Measurements from ENCODE around the gene SPOCK3. TPM values are rescaled to one million over a fixed set of nuclear protein-coding genes. Genes with fewer than 3 reads are reported as not detected.

SPOCK3 gene
- total RNA-seq, 1 experiment from 2014 or later: 0.24 TPM

DNA sequence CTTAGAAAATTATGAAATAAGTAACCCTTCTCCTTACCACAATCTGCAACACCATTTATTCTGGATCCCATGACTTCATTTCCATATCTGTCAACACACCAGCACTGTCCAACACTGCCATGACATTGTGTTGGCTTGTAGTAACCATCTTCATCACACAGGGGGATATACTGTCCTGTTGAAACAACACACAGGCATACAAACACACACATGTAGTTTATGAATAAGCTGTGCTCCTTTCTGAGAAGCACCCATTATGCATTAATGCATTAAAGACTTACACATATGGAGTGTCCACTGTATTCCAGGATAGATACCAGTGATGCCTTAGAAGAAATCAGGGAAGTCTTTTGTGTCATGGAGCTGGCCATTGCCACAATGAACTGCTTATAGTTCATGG is 496.9 kb downstream of the SPOCK3 start (continued):
- TF ChIP-seq NFATC4 (CRISPR knock-in tag; IDR thresholded peaks at IDR 0.05): peak; percentile 81
- TF ChIP-seq CBFB (CRISPR knock-in tag; IDR thresholded peaks at IDR 0.05; ENCODE audit: low read depth): no peak
- TF ChIP-seq E2F5 (CRISPR knock-in tag; IDR thresholded peaks at IDR 0.05): no peak
- TF ChIP-seq TEAD1 (CRISPR knock-in tag; IDR thresholded peaks at IDR 0.05): no peak
- TF ChIP-seq ZMAT4 (CRISPR knock-in tag; IDR thresholded peaks at IDR 0.05): peak; percentile 69; the same call in 1 of the 2 replicates
- no peak for TF ChIP-seq ELF4 (CRISPR knock-in tag; IDR thresholded peaks at IDR 0.05; ENCODE audit: low read depth)
- no peak for TF ChIP-seq IRF2 (CRISPR knock-in tag; IDR thresholded peaks at IDR 0.05; ENCODE audit: borderline replicate concordance, low read depth)
- TF ChIP-seq ZNF396 (CRISPR knock-in tag; IDR thresholded peaks at IDR 0.05; ENCODE audit: borderline replicate concordance): no peak
- 0 out of 2 replicates have a peak, but pooled peaks have one; percentile 72 for TF ChIP-seq ERG (CRISPR knock-in tag; IDR thresholded peaks at IDR 0.05)
- no peak for TF ChIP-seq NFYB (CRISPR knock-in tag; conservative IDR thresholded peaks at IDR 0.05; ENCODE audit: low read depth)
- TF ChIP-seq ZNF425 (CRISPR knock-in tag; conservative IDR thresholded peaks at IDR 0.05): peak; percentile 85
- TF ChIP-seq, protein P1, sequence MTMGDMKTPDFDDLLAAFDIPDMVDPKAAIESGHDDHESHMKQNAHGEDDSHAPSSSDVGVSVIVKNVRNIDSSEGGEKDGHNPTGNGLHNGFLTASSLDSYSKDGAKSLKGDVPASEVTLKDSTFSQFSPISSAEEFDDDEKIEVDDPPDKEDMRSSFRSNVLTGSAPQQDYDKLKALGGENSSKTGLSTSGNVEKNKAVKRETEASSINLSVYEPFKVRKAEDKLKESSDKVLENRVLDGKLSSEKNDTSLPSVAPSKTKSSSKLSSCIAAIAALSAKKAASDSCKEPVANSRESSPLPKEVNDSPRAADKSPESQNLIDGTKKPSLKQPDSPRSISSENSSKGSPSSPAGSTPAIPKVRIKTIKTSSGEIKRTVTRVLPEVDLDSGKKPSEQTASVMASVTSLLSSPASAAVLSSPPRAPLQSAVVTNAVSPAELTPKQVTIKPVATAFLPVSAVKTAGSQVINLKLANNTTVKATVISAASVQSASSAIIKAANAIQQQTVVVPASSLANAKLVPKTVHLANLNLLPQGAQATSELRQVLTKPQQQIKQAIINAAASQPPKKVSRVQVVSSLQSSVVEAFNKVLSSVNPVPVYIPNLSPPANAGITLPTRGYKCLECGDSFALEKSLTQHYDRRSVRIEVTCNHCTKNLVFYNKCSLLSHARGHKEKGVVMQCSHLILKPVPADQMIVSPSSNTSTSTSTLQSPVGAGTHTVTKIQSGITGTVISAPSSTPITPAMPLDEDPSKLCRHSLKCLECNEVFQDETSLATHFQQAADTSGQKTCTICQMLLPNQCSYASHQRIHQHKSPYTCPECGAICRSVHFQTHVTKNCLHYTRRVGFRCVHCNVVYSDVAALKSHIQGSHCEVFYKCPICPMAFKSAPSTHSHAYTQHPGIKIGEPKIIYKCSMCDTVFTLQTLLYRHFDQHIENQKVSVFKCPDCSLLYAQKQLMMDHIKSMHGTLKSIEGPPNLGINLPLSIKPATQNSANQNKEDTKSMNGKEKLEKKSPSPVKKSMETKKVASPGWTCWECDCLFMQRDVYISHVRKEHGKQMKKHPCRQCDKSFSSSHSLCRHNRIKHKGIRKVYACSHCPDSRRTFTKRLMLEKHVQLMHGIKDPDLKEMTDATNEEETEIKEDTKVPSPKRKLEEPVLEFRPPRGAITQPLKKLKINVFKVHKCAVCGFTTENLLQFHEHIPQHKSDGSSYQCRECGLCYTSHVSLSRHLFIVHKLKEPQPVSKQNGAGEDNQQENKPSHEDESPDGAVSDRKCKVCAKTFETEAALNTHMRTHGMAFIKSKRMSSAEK (CRISPR knock-in tag; IDR thresholded peaks at IDR 0.05; ENCODE audit: borderline replicate concordance): peak; percentile 78; the same call in 1 of the 2 replicates
- TF ChIP-seq GABPB1 (CRISPR knock-in tag; IDR thresholded peaks at IDR 0.05): no peak
- peak; percentile 86; the same call in 1 of the 2 replicates for TF ChIP-seq AR (CRISPR knock-in tag; IDR thresholded peaks at IDR 0.05)
- TF ChIP-seq, protein P2, sequence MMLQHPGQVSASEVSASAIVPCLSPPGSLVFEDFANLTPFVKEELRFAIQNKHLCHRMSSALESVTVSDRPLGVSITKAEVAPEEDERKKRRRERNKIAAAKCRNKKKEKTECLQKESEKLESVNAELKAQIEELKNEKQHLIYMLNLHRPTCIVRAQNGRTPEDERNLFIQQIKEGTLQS (CRISPR knock-in tag; conservative IDR thresholded peaks at IDR 0.05): no peak
- no peak for TF ChIP-seq SMAD4 (CRISPR knock-in tag; IDR thresholded peaks at IDR 0.05)
- TF ChIP-seq SOX15 (CRISPR knock-in tag; IDR thresholded peaks at IDR 0.05): no peak
- TF ChIP-seq GTF2I (CRISPR knock-in tag; conservative IDR thresholded peaks at IDR 0.05): no peak
- TF ChIP-seq JAZF1 (CRISPR knock-in tag; IDR thresholded peaks at IDR 0.05): no peak
- TF ChIP-seq ZNF281 (CRISPR knock-in tag; IDR thresholded peaks at IDR 0.05): no peak
- TF ChIP-seq ZNF138 (CRISPR knock-in tag; conservative IDR thresholded peaks at IDR 0.05): no peak

Data from WTC11 (cell line).